Progenitor cell of endocrine pancreas (in vitro differentiated cells): ENCODE results near the gene XYLB. TPM values are rescaled to one million over a fixed set of nuclear protein-coding genes. Genes with fewer than 3 reads are reported as not detected.

Experiments used
- DNase-seq: peaks from one replicate; pipeline ENCODE4 v3.0.0; 2021; ENCODE audit warnings: low spot score; ENCODE audit not compliant: unreplicated experiment
- H3K27ac Mint-ChIP-seq: 2 replicates; pipeline ENCODE4 v1.8.0; 2021; ENCODE audit warnings: mild to moderate bottlenecking, moderate library complexity, mixed read lengths
- H3K27me3 Mint-ChIP-seq: 2 replicates; pipeline ENCODE4 v1.8.0; 2021; ENCODE audit warnings: mixed read lengths
- H3K36me3 Mint-ChIP-seq: 2 replicates; pipeline ENCODE4 v1.8.0; 2022; ENCODE audit warnings: mixed read lengths; ENCODE audit not compliant: insufficient read depth
- H3K4me1 Mint-ChIP-seq: 2 replicates; pipeline ENCODE4 v1.8.0; 2021; ENCODE audit warnings: low read depth, mixed read lengths
- H3K4me3 Mint-ChIP-seq: 2 replicates; pipeline ENCODE4 v1.8.0; 2021; ENCODE audit warnings: low read depth, mild to moderate bottlenecking, moderate library complexity, mixed read lengths
- H3K9me3 Mint-ChIP-seq: 2 replicates; pipeline ENCODE4 v1.8.0; 2021; ENCODE audit warnings: low read depth, mixed read lengths
- CTCF ChIP-seq: fragments of 200-600 bp; sonication (generic); IDR thresholded peaks from one replicate; pipeline ENCODE4 v1.5.0; 2021; ENCODE audit warnings: antibody characterized with exemption, mild to moderate bottlenecking; ENCODE audit not compliant: unreplicated experiment
- total RNA-seq: library from RNA; stranded (reverse); gene quantifications from 2 replicates; pipeline ENCODE4 v1.2.1, GENCODE V29; 2021

XYLB gene
- total RNA-seq, 1 donor from 2014 or later, result 4.0 TPM

GRCh38 chr3:38383156-38383875 is 36.7 kb downstream of the XYLB start:
- no peak for DNase-seq
- no peak for TF ChIP-seq CTCF
- Mint-ChIP-seq H3K27ac (no peak overlapping the region), H3K36me3 (peaks cover 35% of the 10 kb centered on the region), H3K9me3 (peaks cover 15% of the 10 kb centered on the region), H3K4me1 (no peaks in the 10 kb centered on the region), H3K4me3 (no peak overlapping the region), H3K27me3 (no peaks in the 10 kb centered on the region)

GRCh38 chr3:38386992-38387750 is 40.6 kb downstream of the XYLB start:
- peaks cover 22% of the 10 kb centered on the region for H3K36me3 Mint-ChIP-seq
- DNase-seq, result no peak
- H3K4me3 Mint-ChIP-seq, result no peak overlapping the region
- no peaks in the 10 kb centered on the region for H3K27me3 Mint-ChIP-seq
- H3K27ac Mint-ChIP-seq, result no peak overlapping the region
- peaks cover 15% of the 10 kb centered on the region for H3K9me3 Mint-ChIP-seq
- TF ChIP-seq CTCF, result no peak
- no peaks in the 10 kb centered on the region for H3K4me1 Mint-ChIP-seq

GRCh38 chr3:38387862-38388261 is 41.3 kb downstream of the XYLB start:
- H3K27me3 Mint-ChIP-seq, result no peaks in the 10 kb centered on the region
- TF ChIP-seq CTCF, result no peak
- H3K36me3 Mint-ChIP-seq, result peaks cover 21% of the 10 kb centered on the region
- DNase-seq, result no peak
- H3K4me1 Mint-ChIP-seq, result no peaks in the 10 kb centered on the region
- peaks cover 15% of the 10 kb centered on the region for H3K9me3 Mint-ChIP-seq
- no peak overlapping the region for H3K4me3 Mint-ChIP-seq
- H3K27ac Mint-ChIP-seq, result no peak overlapping the region

- Mint-ChIP-seq H3K36me3 (peaks cover 7% of the 10 kb centered on the region), H3K27ac (no peak overlapping the region), H3K9me3 (no peaks in the 10 kb centered on the region), H3K27me3 (no peaks in the 10 kb centered on the region), H3K4me3 (no peak overlapping the region), H3K4me1 (no peaks in the 10 kb centered on the region)
- no peak for TF ChIP-seq CTCF
- no peak for DNase-seq
These were observed 46.1 kb downstream of the XYLB start for GRCh38 chr3:38392604-38393163.

GRCh38 chr3:38396239-38396638 is 49.7 kb downstream of the XYLB start:
- H3K9me3 Mint-ChIP-seq, result no peaks in the 10 kb centered on the region
- DNase-seq, result no peak
- no peaks in the 10 kb centered on the region for H3K27me3 Mint-ChIP-seq
- H3K36me3 Mint-ChIP-seq, result peaks cover under 1% of the 10 kb centered on the region
- no peak overlapping the region for H3K4me3 Mint-ChIP-seq
- no peak overlapping the region for H3K27ac Mint-ChIP-seq
- TF ChIP-seq CTCF, result no peak
- no peaks in the 10 kb centered on the region for H3K4me1 Mint-ChIP-seq
